ENCODE measurements around the gene TSPAN4.

TSPAN4 gene, protein sequence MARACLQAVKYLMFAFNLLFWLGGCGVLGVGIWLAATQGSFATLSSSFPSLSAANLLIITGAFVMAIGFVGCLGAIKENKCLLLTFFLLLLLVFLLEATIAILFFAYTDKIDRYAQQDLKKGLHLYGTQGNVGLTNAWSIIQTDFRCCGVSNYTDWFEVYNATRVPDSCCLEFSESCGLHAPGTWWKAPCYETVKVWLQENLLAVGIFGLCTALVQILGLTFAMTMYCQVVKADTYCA

GRCh38 chr11:842370-843002 lies at the start of gene TSPAN4, which contains the start of gene POLR2L:
Gene TSPAN4, plus strand, starts transcription at chr11:842852. Its CDS starts 7,453 bp downstream, at chr11:850305.
Gene POLR2L, minus strand, starts transcription at chr11:842529. Its CDS starts 21 bp downstream, at chr11:842508.
- peak; percentile 91 for DNase-seq

GRCh38 chr11:792873-793272 lies 49.8 kb upstream of the TSPAN4 start:
- no peak for DNase-seq

DNA sequence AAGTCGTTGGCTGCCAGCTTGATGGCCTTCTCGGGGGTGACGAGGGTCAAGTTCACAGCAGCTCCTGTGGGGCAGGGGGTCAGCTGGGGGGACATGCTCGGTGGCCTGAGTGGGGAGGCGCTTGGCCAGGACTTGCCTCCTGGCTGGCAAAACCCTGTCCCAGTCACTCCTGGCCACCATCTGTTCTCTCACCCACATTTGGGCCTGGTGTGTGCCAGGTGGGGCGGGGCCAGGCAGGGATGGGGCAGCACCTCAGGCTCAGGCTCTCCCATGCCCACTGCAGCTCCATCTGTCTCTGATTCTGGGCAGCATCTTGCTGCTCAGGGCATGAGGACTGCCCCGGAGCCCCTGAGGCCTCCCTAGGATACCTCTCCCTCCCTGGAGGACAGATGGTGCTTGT lies 49.1 kb upstream of the TSPAN4 start:
- DNase-seq: no peak

DNA sequence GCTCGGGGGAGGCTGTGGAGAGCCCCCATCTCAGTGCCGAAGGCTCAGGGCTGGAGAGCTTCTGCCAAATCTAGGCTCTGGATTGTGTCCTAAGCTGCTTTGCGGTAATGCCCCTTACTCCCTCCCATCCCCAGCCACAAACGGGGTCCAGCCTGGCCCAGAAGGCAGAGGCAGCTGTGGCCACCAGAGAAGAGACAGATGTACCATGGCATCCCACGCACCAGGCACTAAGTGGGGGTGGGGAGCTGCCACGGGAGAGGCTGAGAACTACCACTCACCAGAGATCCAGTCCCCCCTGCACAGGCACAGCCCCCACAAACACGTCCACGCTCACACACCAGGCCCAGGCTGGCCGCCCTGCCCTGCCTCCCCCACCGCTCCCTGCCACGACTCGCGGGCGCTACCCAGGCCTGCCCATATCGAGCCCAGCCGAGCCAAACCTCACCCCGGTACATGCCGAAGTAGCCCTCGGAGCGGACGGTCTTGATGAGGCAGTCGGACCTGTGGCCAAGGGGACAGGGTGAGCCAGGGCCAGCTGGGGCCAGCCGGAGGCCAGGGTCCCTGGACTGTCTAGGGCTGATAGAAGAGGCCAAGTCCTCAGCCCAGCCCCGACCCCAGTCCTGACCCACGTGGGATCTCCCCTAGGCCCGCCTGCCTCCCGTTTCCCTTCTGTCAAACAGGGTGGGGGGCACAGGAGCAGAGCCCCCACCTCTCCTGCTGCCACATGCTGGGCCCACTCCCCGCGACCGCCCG lies 48.5 kb upstream of the TSPAN4 start:
- DNase-seq: no peak

GRCh38 chr11:794766-795633 lies 47.7 kb upstream of the TSPAN4 start:
- no peak for DNase-seq

- peak; percentile 89 for DNase-seq
These were observed 46.8 kb upstream of the TSPAN4 start for GRCh38 chr11:795634-796564.

- DNase-seq: peak; percentile 59
These were observed 45.9 kb upstream of the TSPAN4 start for GRCh38 chr11:796565-797295.

DNA sequence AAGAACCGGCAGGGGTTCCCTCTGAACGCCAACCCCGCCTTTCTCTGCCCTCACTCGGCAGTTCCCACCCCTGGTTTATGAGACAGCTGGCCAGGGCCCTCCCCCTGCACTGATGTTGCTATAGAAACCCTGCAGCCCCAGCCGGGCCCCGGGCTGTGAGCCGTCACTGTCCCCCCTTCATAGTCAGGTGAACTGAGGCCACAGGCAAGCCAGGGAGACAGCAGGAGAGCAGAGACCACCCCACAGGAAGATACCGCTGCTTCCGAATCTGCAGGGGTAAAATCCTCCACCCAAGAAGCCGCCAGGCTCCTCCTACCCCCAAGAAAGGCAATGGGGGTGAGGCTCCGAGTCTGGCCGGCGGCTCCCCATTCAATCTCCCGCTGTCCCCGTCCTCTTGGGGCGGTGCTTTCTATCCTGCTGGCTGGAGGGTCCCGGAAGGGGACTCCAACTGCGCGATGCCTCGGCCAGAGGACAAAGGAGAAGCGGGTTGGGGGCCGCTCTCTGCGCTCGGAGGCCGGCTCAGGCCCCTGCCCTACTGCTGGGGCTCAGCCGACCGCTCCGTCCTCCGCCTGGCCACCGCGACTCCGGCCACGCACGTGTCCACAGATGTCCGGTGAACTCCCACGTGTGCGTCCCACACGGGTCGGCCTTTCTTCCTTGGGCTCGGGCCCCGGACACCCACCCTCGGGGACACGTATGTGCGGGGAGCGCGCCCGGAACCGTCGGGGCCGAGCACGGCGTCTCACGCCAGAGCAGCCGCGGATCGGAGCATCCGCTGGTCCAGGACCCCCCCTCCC lies 45.2 kb upstream of the TSPAN4 start:
- DNase-seq: peak; percentile 94

DNA sequence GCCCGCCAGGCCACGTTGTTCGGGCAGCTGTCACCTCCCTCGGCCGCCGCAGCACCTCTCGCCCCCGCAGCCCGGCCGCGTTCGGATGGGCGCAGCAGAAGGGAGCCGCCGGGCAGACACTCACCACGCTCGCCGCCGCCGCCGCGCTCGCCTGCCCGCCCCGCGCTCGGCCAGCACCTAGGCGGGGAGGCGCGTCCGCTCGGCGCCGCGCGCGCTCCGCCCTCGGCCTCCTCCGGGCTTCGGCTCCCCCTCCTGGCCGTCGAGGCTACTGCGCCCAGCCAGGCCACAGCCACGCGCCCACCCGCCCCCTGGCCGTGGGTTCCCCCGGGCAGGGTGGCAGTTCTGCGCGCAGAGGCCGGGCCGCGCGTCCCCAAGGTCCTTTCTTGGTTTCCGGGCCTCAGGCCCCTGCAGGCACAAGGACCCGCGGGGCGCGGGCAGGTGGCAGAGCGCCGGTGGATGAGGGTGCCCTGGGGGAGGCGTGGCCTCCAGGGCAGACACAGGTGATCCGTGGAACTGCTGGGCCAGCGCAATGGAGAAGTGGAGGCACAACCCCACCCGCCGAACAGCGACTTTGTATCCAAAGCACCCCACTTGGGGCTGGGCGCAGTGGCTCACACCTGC lies 44.4 kb upstream of the TSPAN4 start, which contains the start of gene SLC25A22:
Gene SLC25A22, minus strand, starts transcription at position 189 of the 621 bp plus-strand sequence. CDS start 3,275 bp downstream, outside the sequence.
- peak; percentile 87 for DNase-seq

DNA sequence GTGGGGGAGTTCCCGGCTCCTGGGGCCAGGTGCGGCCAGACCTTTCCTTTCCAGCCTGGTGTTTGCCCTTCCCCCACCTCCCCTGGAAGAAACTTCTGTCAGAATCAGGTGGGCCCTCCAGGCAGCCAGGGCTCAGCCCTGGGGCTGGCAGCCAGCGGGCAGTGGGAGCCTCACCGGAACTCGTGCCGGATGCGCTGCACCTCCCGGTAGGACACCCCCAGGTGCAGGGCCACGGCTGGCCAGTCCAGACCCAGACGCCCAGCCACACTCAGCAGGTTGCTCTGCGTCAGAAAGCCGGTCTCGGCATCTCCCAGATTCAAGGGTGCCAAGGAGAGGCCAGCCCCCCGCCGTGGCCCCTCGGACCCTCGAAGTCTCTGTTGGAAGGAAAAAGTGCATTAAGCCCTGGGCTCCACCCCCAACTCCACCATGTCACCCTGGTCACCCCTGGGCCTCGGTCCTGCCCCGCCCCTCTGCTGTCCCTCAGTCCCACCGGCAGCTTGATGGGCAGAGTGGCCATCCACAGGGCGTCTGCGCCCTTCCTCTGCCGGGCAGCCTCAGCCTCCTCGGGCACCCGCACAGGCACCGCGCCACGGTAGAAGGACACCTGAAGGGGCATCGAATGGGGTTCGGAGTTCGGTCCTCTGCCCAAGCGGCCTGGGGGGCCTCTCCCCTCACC lies 42.9 kb upstream of the TSPAN4 start:
- DNase-seq: no peak

- DNase-seq: no peak
These were observed 42.2 kb upstream of the TSPAN4 start for GRCh38 chr11:800473-800872.

DNA sequence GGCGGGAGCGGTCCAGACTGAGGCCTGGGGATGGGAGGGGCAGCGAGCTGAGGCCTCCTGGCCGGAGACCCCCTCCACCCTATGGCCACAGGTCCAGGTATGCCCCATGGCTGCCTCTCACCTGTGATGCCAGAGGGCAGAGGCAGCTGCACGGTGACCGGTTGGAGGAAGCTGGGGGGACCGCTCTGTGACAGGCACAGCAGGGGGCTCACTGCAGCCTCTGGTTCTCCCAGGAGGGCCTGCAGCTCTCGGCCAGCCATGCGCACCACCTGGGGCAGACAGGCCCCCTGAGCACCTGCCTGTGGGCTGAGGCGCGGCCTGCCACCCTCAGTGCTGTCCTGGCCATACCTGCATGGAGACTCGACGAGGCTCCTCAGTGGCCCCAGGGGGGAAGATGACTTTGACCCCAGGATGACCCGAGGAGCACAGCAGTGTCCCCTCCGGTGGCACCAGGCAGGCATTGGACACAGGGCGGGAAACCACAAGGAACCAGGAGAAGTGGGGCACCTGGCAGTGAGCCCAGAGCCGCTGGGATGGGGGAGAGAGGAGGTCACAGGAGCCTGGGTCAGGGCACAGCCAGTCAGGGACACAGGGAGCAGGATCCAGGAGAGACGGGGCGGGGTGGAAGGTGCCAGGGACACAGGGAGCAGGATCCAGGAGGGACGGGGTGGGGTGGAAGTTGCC lies 41.4 kb upstream of the TSPAN4 start:
- no peak for DNase-seq

GRCh38 chr11:802018-802617 lies 40.5 kb upstream of the TSPAN4 start:
- no peak for DNase-seq

- DNase-seq: no peak
These were observed 39.8 kb upstream of the TSPAN4 start for GRCh38 chr11:802693-803466.

DNA sequence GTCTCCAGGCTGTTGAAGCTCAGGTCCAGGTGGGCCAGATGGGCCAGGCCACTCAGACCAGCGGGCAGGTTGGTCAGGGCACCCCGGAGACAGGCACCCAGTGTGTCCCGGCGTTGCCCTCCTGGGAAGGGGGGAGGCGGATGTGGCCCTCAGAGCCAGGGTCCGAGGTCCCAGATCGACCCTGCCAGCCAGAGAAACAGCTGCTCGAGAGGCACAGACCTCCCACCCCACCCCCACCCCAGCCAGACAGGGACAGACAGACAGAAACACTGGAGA lies 39.2 kb upstream of the TSPAN4 start:
- DNase-seq: no peak

- DNase-seq: no peak
These were observed 38.7 kb upstream of the TSPAN4 start for GRCh38 chr11:803770-804598.
